Measurements from ENCODE around the gene DERL2. TPM values are rescaled to one million over a fixed set of nuclear protein-coding genes. Genes with fewer than 3 reads are reported as not detected.

DERL2 gene
- polyA plus RNA-seq, 1 donor from 2014 or later: 64.4 TPM

DNA sequence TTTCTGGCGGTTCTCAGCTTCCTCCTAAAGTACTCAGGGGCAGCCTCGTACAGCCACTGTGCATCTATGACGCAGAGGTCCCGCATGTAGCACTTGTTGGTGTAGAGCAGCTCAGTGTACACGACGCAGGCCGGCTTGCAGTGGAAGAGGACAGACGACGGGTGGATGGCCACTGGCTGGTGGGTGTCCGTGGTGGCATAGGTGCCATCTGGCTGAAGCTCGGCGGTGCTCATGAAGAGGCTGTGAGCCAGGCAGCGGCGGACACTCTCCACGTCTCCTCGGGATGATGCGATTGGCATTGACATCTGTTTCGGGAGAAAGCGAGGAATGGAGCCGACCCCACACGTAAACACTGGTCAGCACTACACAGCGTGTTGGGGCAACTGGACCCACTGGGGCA is 41.8 kb downstream of the DERL2 start:
- H3K79me2 ChIP-seq (replicated peaks; ENCODE audit: insufficient read depth, low read length): no peaks in the 10 kb centered on the region
- no peaks in the 10 kb centered on the region for H3K27me3 ChIP-seq (ENCODE audit: insufficient read depth, low read depth, low read length)
- H3F3A ChIP-seq (ENCODE audit: insufficient read depth, low read length, poor library complexity, severe bottlenecking): no peaks in the 10 kb centered on the region
- H3K27ac ChIP-seq (ENCODE audit: low read length): no peak overlapping the region
- H3K9me2 ChIP-seq (ENCODE audit: insufficient read depth, low read length): no peaks in the 10 kb centered on the region
- no peaks in the 10 kb centered on the region for H3K36me3 ChIP-seq (ENCODE audit: insufficient read depth, low read length)
- H3K9me3 ChIP-seq (ENCODE audit: low read length): no peaks in the 10 kb centered on the region
- no peak overlapping the region for H3K9ac ChIP-seq (ENCODE audit: low read length)
- no peak overlapping the region for H3K4me2 ChIP-seq (ENCODE audit: low read length)
- no peak overlapping the region for H2AFZ ChIP-seq (ENCODE audit: low read depth, low read length)
- no peak for TF ChIP-seq TAF1 (IDR thresholded peaks at IDR 0.05; ENCODE audit: low read depth)
- no peak for TF ChIP-seq MXI1 (conservative IDR thresholded peaks at IDR 0.05; ENCODE audit: poor library complexity, severe bottlenecking)
- TF ChIP-seq EZH2 (IDR thresholded peaks at IDR 0.05; ENCODE audit: borderline replicate concordance, insufficient read depth, low read length, poor library complexity, severe bottlenecking): no peak
- no peak for TF ChIP-seq RAD21 (conservative IDR thresholded peaks at IDR 0.05)
- TF ChIP-seq, protein P1, sequence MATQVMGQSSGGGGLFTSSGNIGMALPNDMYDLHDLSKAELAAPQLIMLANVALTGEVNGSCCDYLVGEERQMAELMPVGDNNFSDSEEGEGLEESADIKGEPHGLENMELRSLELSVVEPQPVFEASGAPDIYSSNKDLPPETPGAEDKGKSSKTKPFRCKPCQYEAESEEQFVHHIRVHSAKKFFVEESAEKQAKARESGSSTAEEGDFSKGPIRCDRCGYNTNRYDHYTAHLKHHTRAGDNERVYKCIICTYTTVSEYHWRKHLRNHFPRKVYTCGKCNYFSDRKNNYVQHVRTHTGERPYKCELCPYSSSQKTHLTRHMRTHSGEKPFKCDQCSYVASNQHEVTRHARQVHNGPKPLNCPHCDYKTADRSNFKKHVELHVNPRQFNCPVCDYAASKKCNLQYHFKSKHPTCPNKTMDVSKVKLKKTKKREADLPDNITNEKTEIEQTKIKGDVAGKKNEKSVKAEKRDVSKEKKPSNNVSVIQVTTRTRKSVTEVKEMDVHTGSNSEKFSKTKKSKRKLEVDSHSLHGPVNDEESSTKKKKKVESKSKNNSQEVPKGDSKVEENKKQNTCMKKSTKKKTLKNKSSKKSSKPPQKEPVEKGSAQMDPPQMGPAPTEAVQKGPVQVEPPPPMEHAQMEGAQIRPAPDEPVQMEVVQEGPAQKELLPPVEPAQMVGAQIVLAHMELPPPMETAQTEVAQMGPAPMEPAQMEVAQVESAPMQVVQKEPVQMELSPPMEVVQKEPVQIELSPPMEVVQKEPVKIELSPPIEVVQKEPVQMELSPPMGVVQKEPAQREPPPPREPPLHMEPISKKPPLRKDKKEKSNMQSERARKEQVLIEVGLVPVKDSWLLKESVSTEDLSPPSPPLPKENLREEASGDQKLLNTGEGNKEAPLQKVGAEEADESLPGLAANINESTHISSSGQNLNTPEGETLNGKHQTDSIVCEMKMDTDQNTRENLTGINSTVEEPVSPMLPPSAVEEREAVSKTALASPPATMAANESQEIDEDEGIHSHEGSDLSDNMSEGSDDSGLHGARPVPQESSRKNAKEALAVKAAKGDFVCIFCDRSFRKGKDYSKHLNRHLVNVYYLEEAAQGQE (IDR thresholded peaks at IDR 0.05; ENCODE audit: borderline replicate concordance): no peak
- TF ChIP-seq, protein P2, sequence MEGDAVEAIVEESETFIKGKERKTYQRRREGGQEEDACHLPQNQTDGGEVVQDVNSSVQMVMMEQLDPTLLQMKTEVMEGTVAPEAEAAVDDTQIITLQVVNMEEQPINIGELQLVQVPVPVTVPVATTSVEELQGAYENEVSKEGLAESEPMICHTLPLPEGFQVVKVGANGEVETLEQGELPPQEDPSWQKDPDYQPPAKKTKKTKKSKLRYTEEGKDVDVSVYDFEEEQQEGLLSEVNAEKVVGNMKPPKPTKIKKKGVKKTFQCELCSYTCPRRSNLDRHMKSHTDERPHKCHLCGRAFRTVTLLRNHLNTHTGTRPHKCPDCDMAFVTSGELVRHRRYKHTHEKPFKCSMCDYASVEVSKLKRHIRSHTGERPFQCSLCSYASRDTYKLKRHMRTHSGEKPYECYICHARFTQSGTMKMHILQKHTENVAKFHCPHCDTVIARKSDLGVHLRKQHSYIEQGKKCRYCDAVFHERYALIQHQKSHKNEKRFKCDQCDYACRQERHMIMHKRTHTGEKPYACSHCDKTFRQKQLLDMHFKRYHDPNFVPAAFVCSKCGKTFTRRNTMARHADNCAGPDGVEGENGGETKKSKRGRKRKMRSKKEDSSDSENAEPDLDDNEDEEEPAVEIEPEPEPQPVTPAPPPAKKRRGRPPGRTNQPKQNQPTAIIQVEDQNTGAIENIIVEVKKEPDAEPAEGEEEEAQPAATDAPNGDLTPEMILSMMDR (IDR thresholded peaks at IDR 0.05; ENCODE audit: poor library complexity, severe bottlenecking): no peak
- no peak for TF ChIP-seq SMC3 (conservative IDR thresholded peaks at IDR 0.05; ENCODE audit: poor library complexity)
- no peak for TF ChIP-seq POLR2AphosphoS5 (IDR thresholded peaks at IDR 0.05)
- no peak for TF ChIP-seq EP300 (conservative IDR thresholded peaks at IDR 0.05; ENCODE audit: poor library complexity, severe bottlenecking)
- H4K20me1 ChIP-seq (ENCODE audit: insufficient read depth): no peaks in the 10 kb centered on the region
- no peak overlapping the region for H3K4me3 ChIP-seq (ENCODE audit: low read length)

DNA sequence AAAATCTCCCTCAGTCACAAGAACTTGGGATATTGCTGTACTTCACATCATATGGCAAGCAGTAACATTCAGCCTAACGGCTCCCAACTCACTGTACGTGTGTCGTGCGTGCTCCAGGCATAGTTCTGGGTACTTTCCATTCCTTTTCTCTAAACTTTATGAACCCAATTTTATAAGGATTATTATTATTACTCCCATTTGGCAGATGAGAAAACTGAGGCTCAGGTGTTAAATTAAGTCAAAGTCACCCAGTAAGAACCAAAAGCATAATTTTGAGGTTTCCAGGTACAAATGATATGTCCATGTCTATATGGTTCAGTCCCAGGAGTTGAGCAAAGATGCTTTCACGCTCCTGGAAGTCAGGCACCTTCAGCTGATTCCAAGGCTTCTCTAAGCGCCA is 42.2 kb downstream of the DERL2 start:
- Histone ChIP-seq H3K4me2 (ENCODE audit: low read length) (no peak overlapping the region), H3K27ac (ENCODE audit: low read length) (no peak overlapping the region)

More for the DNA sequence above, 42.2 kb downstream of the DERL2 start:
- Histone ChIP-seq H3K36me3 (ENCODE audit: insufficient read depth, low read length) (no peaks in the 10 kb centered on the region), H3K79me2 (replicated peaks; ENCODE audit: insufficient read depth, low read length) (peaks cover under 1% of the 10 kb centered on the region), H3F3A (ENCODE audit: insufficient read depth, low read length, poor library complexity, severe bottlenecking) (no peaks in the 10 kb centered on the region), H3K9me3 (ENCODE audit: low read length) (no peaks in the 10 kb centered on the region), H3K4me3 (ENCODE audit: low read length) (no peak overlapping the region), H3K9ac (ENCODE audit: low read length) (no peak overlapping the region), H2AFZ (ENCODE audit: low read depth, low read length) (no peak overlapping the region), H3K27me3 (ENCODE audit: insufficient read depth, low read depth, low read length) (no peaks in the 10 kb centered on the region), H4K20me1 (ENCODE audit: insufficient read depth) (no peaks in the 10 kb centered on the region), H3K9me2 (ENCODE audit: insufficient read depth, low read length) (no peaks in the 10 kb centered on the region)
- TF ChIP-seq, protein P2 (IDR thresholded peaks at IDR 0.05; ENCODE audit: poor library complexity, severe bottlenecking): no peak
- TF ChIP-seq EZH2 (IDR thresholded peaks at IDR 0.05; ENCODE audit: borderline replicate concordance, insufficient read depth, low read length, poor library complexity, severe bottlenecking) (no peak), SMC3 (conservative IDR thresholded peaks at IDR 0.05; ENCODE audit: poor library complexity) (no peak), EP300 (conservative IDR thresholded peaks at IDR 0.05; ENCODE audit: poor library complexity, severe bottlenecking) (no peak), MXI1 (conservative IDR thresholded peaks at IDR 0.05; ENCODE audit: poor library complexity, severe bottlenecking) (no peak), POLR2AphosphoS5 (IDR thresholded peaks at IDR 0.05) (no peak), TAF1 (IDR thresholded peaks at IDR 0.05; ENCODE audit: low read depth) (no peak)
- TF ChIP-seq, protein P1 (IDR thresholded peaks at IDR 0.05; ENCODE audit: borderline replicate concordance): no peak
